KMS-11 (cell line): Measurements from ENCODE around the gene MEMO1.
"Not testable (repeated sequence)": the region's sequence is repeated elsewhere in the genome, so short reads cannot be mapped to it uniquely, and the experiment has no call there.

Source experiments
- H2AFZ ChIP-seq: fragments of 200-600 bp; sonication (generic); 2 replicates; pipeline ENCODE4 v1.6.1; 2016; ENCODE audit warnings: antibody characterized with exemption, mixed run types, low read depth
- H3K27ac ChIP-seq: fragments of 200-600 bp; sonication (generic); 2 replicates; pipeline ENCODE4 v1.6.1; 2016; ENCODE audit warnings: mild to moderate bottlenecking, mixed run types
- H3K27me3 ChIP-seq: fragments of 200-600 bp; sonication (generic); 2 replicates; pipeline ENCODE4 v1.6.1; 2017; ENCODE audit warnings: mild to moderate bottlenecking, low read depth, mixed run types, moderate library complexity; ENCODE audit not compliant: insufficient read depth
- H3K36me3 ChIP-seq: fragments of 200-600 bp; sonication (generic); 2 replicates; pipeline ENCODE4 v1.6.1; 2017; ENCODE audit warnings: mild to moderate bottlenecking, mixed run types; ENCODE audit not compliant: insufficient read depth
- H3K4me1 ChIP-seq: fragments of 200-600 bp; sonication (generic); 2 replicates; pipeline ENCODE4 v1.6.1; 2016; ENCODE audit warnings: mild to moderate bottlenecking, low read depth, mixed run types; ENCODE audit not compliant: poor library complexity, severe bottlenecking
- H3K4me2 ChIP-seq: fragments of 200-600 bp; sonication (generic); 2 replicates; pipeline ENCODE4 v1.7.0; 2016; ENCODE audit warnings: mild to moderate bottlenecking, mixed run types
- H3K4me3 ChIP-seq: fragments of 200-600 bp; sonication (generic); IDR thresholded peaks from 2 replicates; pipeline ENCODE4 v1.6.1; 2017; ENCODE audit warnings: low read depth, low read length, mixed read lengths; ENCODE audit not compliant: insufficient read depth
- H3K79me2 ChIP-seq: fragments of 200-600 bp; sonication (generic); 2 replicates; pipeline ENCODE4 v1.6.1; 2016; ENCODE audit warnings: low read depth, mixed run types; ENCODE audit not compliant: insufficient read depth
- H3K9ac ChIP-seq: fragments of 200-600 bp; sonication (generic); 2 replicates; pipeline ENCODE4 v1.6.1; 2016; ENCODE audit warnings: mild to moderate bottlenecking, mixed run types
- H4K20me1 ChIP-seq: fragments of 200-600 bp; sonication (generic); 2 replicates; pipeline ENCODE4 v1.6.1; 2016; ENCODE audit warnings: mild to moderate bottlenecking, mixed run types; ENCODE audit not compliant: insufficient read depth
- CTCF ChIP-seq: fragments of 200-600 bp; sonication (generic); conservative IDR thresholded peaks from 2 replicates; pipeline ENCODE4 v1.6.1; 2017; ENCODE audit warnings: low read depth, mild to moderate bottlenecking, antibody characterized with exemption, low read length, moderate library complexity, mixed read lengths

The MEMO1 gene

GRCh38 chr2:31897340-31897739 lies 113.5 kb downstream of the MEMO1 start:
- not testable (repeated sequence) for H3K4me2 ChIP-seq, H3K27ac ChIP-seq, H3K9ac ChIP-seq, H2AFZ ChIP-seq, H3K4me1 ChIP-seq, H3K79me2 ChIP-seq, H3K27me3 ChIP-seq, H3K36me3 ChIP-seq, H4K20me1 ChIP-seq, H3K4me3 ChIP-seq

GRCh38 chr2:31896293-31896692 lies 114.5 kb downstream of the MEMO1 start:
- no peak overlapping the region for H3K4me2 ChIP-seq
- no peak overlapping the region for H2AFZ ChIP-seq
- no peaks in the 10 kb centered on the region for H3K27me3 ChIP-seq
- H3K36me3 ChIP-seq, result peaks cover 5% of the 10 kb centered on the region; the same call in 1 of the 2 replicates
- no peak overlapping the region for H3K9ac ChIP-seq
- no peak overlapping the region for H3K4me3 ChIP-seq
- no peak overlapping the region for H3K27ac ChIP-seq
- no peak for TF ChIP-seq CTCF
- H3K79me2 ChIP-seq, result 0 out of 2 replicates have a peak, but pooled peaks cover 5% of the 10 kb centered on the region
- H3K4me1 ChIP-seq, result no peaks in the 10 kb centered on the region
- no peaks in the 10 kb centered on the region; the same call in 1 of the 2 replicates for H4K20me1 ChIP-seq

GRCh38 chr2:31894656-31895055 lies 116.2 kb downstream of the MEMO1 start:
- peaks cover 5% of the 10 kb centered on the region; the same call in 1 of the 2 replicates for H3K79me2 ChIP-seq
- no peak for TF ChIP-seq CTCF
- H3K4me2 ChIP-seq, result no peak overlapping the region
- peaks cover 5% of the 10 kb centered on the region; the same call in 1 of the 2 replicates for H3K36me3 ChIP-seq
- H3K4me1 ChIP-seq, result peaks cover 3% of the 10 kb centered on the region
- no peak overlapping the region for H2AFZ ChIP-seq
- H3K9ac ChIP-seq, result no peak overlapping the region
- H3K27ac ChIP-seq, result no peak overlapping the region
- no peaks in the 10 kb centered on the region; the same call in 1 of the 2 replicates for H4K20me1 ChIP-seq
- H3K4me3 ChIP-seq, result no peak overlapping the region
- no peaks in the 10 kb centered on the region for H3K27me3 ChIP-seq

GRCh38 chr2:31893094-31893493 lies 117.7 kb downstream of the MEMO1 start:
- Histone ChIP-seq H3K27ac (no peak overlapping the region), H3K79me2 (peaks cover 5% of the 10 kb centered on the region; the same call in 1 of the 2 replicates), H3K4me1 (peaks cover 19% of the 10 kb centered on the region), H3K9ac (no peak overlapping the region), H4K20me1 (no peaks in the 10 kb centered on the region; the same call in 1 of the 2 replicates), H3K27me3 (no peaks in the 10 kb centered on the region), H3K4me3 (no peak overlapping the region), H3K36me3 (no peaks in the 10 kb centered on the region; the same call in 1 of the 2 replicates), H3K4me2 (no peak overlapping the region), H2AFZ (no peak overlapping the region)
- no peak for TF ChIP-seq CTCF

- Histone ChIP-seq H3K27ac (no peak overlapping the region), H3K9ac (no peak overlapping the region), H3K27me3 (no peaks in the 10 kb centered on the region), H4K20me1 (no peaks in the 10 kb centered on the region; the same call in 1 of the 2 replicates), H3K79me2 (no peaks in the 10 kb centered on the region; the same call in 1 of the 2 replicates), H3K4me2 (no peak overlapping the region), H2AFZ (no peak overlapping the region), H3K36me3 (no peaks in the 10 kb centered on the region), H3K4me1 (peaks cover 20% of the 10 kb centered on the region), H3K4me3 (no peak overlapping the region)
- TF ChIP-seq CTCF, result no peak
Observed at GRCh38 chr2:31889044-31889443, 121.8 kb downstream of the MEMO1 start.
